ENCODE measurements around the gene PUS1. TPM values are rescaled to one million over a fixed set of nuclear protein-coding genes. Genes with fewer than 3 reads are reported as not detected.

PUS1 gene
- total RNA-seq, 2 experiments from 2014 or later = 110 to 112 TPM

- CTCF ChIA-PET = interaction anchor here (0.6 to 0.9 kb wide), 2 partner anchors 9 to 28 kb away, joined by 3 read pairs; no protein-coding TSS in a partner anchor
- POLR2A ChIA-PET = interaction anchor here (0.7 to 0.8 kb wide), 2 partner anchors 22 to 683 kb away, joined by 3 read pairs; partner anchors contain the start of gene EP400
Observed at GRCh38 chr12:131928080-131928710, 881 bp upstream of the PUS1 start.

GRCh38 chr12:131929581-131930456 is 743 bp downstream of the PUS1 start:
- ChIA-PET POLR2A (interaction anchor here (0.5 to 2.0 kb wide), 6 partner anchors 15 to 123 kb away, joined by 3 to 10 read pairs (median 3); partner anchors contain the start of gene EP400), CTCF (interaction anchor here (0.6 kb wide), 1 partner anchor 519 kb away, joined by 3 read pairs; no protein-coding TSS in a partner anchor)

GRCh38 chr12:131930510-131930909 is 1.4 kb downstream of the PUS1 start:
- ChIA-PET CTCF (no interaction called here), POLR2A (interaction anchor here (0.7 to 2.0 kb wide), 5 partner anchors 8 to 25 kb away, joined by 3 to 10 read pairs (median 3); partner anchors contain the start of gene EP400)

- POLR2A ChIA-PET = no interaction called here
- CTCF ChIA-PET = no interaction called here
Observed at GRCh38 chr12:131933387-131933786, 4.3 kb downstream of the PUS1 start.

- ChIA-PET CTCF (no interaction called here), POLR2A (no interaction called here)
Observed at GRCh38 chr12:131934535-131934934, 5.5 kb downstream of the PUS1 start.

GRCh38 chr12:131938082-131938481 is 9.0 kb downstream of the PUS1 start:
- POLR2A ChIA-PET = no interaction called here
- CTCF ChIA-PET = no interaction called here

- ChIA-PET POLR2A (no interaction called here), CTCF (no interaction called here)
Observed at GRCh38 chr12:131939007-131939406, 9.9 kb downstream of the PUS1 start.

GRCh38 chr12:131940141-131940547 is 11.1 kb downstream of the PUS1 start:
- POLR2A ChIA-PET = no interaction called here
- CTCF ChIA-PET = no interaction called here

- ChIA-PET POLR2A (no interaction called here), CTCF (no interaction called here)
Observed at GRCh38 chr12:131941116-131941986, 12.3 kb downstream of the PUS1 start.

GRCh38 chr12:131941987-131942341 is 12.9 kb downstream of the PUS1 start:
- ChIA-PET POLR2A (no interaction called here), CTCF (no interaction called here)

- CTCF ChIA-PET = no interaction called here
- POLR2A ChIA-PET = no interaction called here
Observed at GRCh38 chr12:131942671-131943070, 13.6 kb downstream of the PUS1 start.

GRCh38 chr12:131943389-131943788 is 14.3 kb downstream of the PUS1 start:
- CTCF ChIA-PET = no interaction called here
- POLR2A ChIA-PET = no interaction called here

GRCh38 chr12:131943876-131944275 is 14.8 kb downstream of the PUS1 start:
- CTCF ChIA-PET = no interaction called here
- POLR2A ChIA-PET = no interaction called here

GRCh38 chr12:131944601-131945251 is 15.7 kb downstream of the PUS1 start:
- ChIA-PET CTCF (interaction anchor here (0.5 kb wide), 1 partner anchor 1076 kb away, joined by 5 read pairs; no protein-coding TSS in a partner anchor), POLR2A (interaction anchor here (2.1 kb wide), 1 partner anchor 15 kb away, joined by 8 read pairs; the partner anchor contains the start of gene PUS1)

- CTCF ChIA-PET = no interaction called here
- POLR2A ChIA-PET = interaction anchor here (0.6 to 0.7 kb wide), 2 partner anchors 8 to 197 kb away, joined by 3 to 4 read pairs; no protein-coding TSS in a partner anchor
Observed at GRCh38 chr12:131946757-131947156, 17.7 kb downstream of the PUS1 start.

- CTCF ChIA-PET = no interaction called here
- POLR2A ChIA-PET = interaction anchor here (0.7 kb wide), 1 partner anchor 197 kb away, joined by 4 read pairs; no protein-coding TSS in a partner anchor
Observed at GRCh38 chr12:131947482-131948027, 18.5 kb downstream of the PUS1 start.

- CTCF ChIA-PET = no interaction called here
Observed at GRCh38 chr12:131948166-131948712, 19.2 kb downstream of the PUS1 start.

GRCh38 chr12:131948713-131949430 is 19.8 kb downstream of the PUS1 start:
- POLR2A ChIA-PET = interaction anchor here (1.2 to 1.3 kb wide), 2 partner anchors 19 to 21 kb away, joined by 3 to 10 read pairs; partner anchors contain the start of gene PUS1
- CTCF ChIA-PET = interaction anchor here (1.3 kb wide), 1 partner anchor 214 kb away, joined by 3 read pairs; no protein-coding TSS in a partner anchor

More at GRCh38 chr12:131948166-131948712, 19.2 kb downstream of the PUS1 start:
- POLR2A ChIA-PET = no interaction called here

All from activated CD8-positive, alpha-beta memory T cell treated with anti-CD3 and anti-CD28 coated beads for 36 hours (primary cell).